ENCODE measurements around the gene SPECC1.
A peak's percentile ranks its signal among the peaks of the same experiment; 100 is the strongest.
"Not testable (repeated sequence)": the region's sequence is repeated elsewhere in the genome, so short reads cannot be mapped to it uniquely, and the experiment has no call there.

The SPECC1 gene

GRCh38 chr17:20097330-20097729 is 88.2 kb downstream of the SPECC1 start:
- DNase-seq = no peak

GRCh38 chr17:20098314-20098713 is 89.2 kb downstream of the SPECC1 start:
- DNase-seq = no peak

GRCh38 chr17:20100806-20101205 is 91.6 kb downstream of the SPECC1 start:
- not testable (repeated sequence) for DNase-seq

GRCh38 chr17:20103454-20104446 is 94.6 kb downstream of the SPECC1 start:
- DNase-seq = no peak

GRCh38 chr17:20105539-20106280 is 96.6 kb downstream of the SPECC1 start:
- DNase-seq = no peak

- not testable (repeated sequence) for DNase-seq
These were observed 97.3 kb downstream of the SPECC1 start for GRCh38 chr17:20106446-20106845.

GRCh38 chr17:20109076-20109475 is 99.9 kb downstream of the SPECC1 start:
- DNase-seq = no peak

GRCh38 chr17:20111538-20111937 is 102.4 kb downstream of the SPECC1 start:
- no peak for DNase-seq

- no peak for DNase-seq
These were observed 105.3 kb downstream of the SPECC1 start for GRCh38 chr17:20114466-20114865.

GRCh38 chr17:20116683-20117309 is 107.6 kb downstream of the SPECC1 start:
- peak; percentile 65 for DNase-seq

- no peak for DNase-seq
These were observed 109.1 kb downstream of the SPECC1 start for GRCh38 chr17:20118280-20118679.

- peak; percentile 65 for DNase-seq
These were observed 111.7 kb downstream of the SPECC1 start for GRCh38 chr17:20120836-20121235.

GRCh38 chr17:20121359-20122253 is 112.4 kb downstream of the SPECC1 start:
- DNase-seq = peak; percentile 28

GRCh38 chr17:20122254-20122879 is 113.2 kb downstream of the SPECC1 start:
- DNase-seq = no peak

- DNase-seq = no peak
These were observed 114.0 kb downstream of the SPECC1 start for GRCh38 chr17:20123209-20123608.

- no peak for DNase-seq
These were observed 116.6 kb downstream of the SPECC1 start for GRCh38 chr17:20125724-20126123.

- DNase-seq = no peak
These were observed 118.3 kb downstream of the SPECC1 start for GRCh38 chr17:20127360-20128035.

- no peak for DNase-seq
These were observed 119.0 kb downstream of the SPECC1 start for GRCh38 chr17:20128036-20128667.

- no peak for DNase-seq
These were observed 124.4 kb downstream of the SPECC1 start for GRCh38 chr17:20133517-20133916.

- DNase-seq = no peak
These were observed 132.2 kb downstream of the SPECC1 start for GRCh38 chr17:20141198-20141972.

Data from RPMI8226 (cell line).